Brain microvascular endothelial cell (primary cell): ENCODE results near the gene RALY.

Experiments used
- DNase-seq: peaks from one replicate; pipeline ENCODE4 v3.0.0-alpha.2; 2020
- H3K27ac ChIP-seq: fragments of 250-450 bp; sonication (Bioruptor Pico); 2 replicates; pipeline ENCODE4 v1.5.1; 2020; ENCODE audit warnings: mild to moderate bottlenecking, moderate library complexity
- H3K27me3 ChIP-seq: fragments of 250-450 bp; sonication (Bioruptor Pico); replicated peaks from 2 replicates; pipeline ENCODE4 v1.5.1; 2020; ENCODE audit warnings: mild to moderate bottlenecking
- H3K36me3 ChIP-seq: fragments of 250-450 bp; sonication (Bioruptor Pico); replicated peaks from 2 replicates; pipeline ENCODE4 v1.5.1; 2020; ENCODE audit warnings: mild to moderate bottlenecking
- H3K4me3 ChIP-seq: 2 replicates; pipeline ENCODE4 v1.5.1; 2011; ENCODE audit warnings: low read depth, mild to moderate bottlenecking, control low read depth, low read length, moderate library complexity
- in situ Hi-C: cut with HindIII; loops from 2 replicates; pipeline ENCODE4 v1.10.0; 2017; ENCODE audit warnings: low sequenced_read_pairs, low pct_ligation_motif_present
- TF ChIP-seq, protein P1 (sequence below): IDR thresholded peaks from 2 replicates; pipeline ENCODE4 v1.5.1; 2011; ENCODE audit warnings: low read depth, mild to moderate bottlenecking, moderate library complexity, low read length, control low read depth, inconsistent platforms; ENCODE audit errors: missing control alignments

The RALY gene

GRCh38 chr20:33990075-33990474, 3.6 kb upstream of the RALY start:
- in situ Hi-C loops: no loop called here
- Histone ChIP-seq H3K27ac (no peak overlapping the region), H3K36me3 (no peaks in the 10 kb centered on the region), H3K4me3 (no peak overlapping the region), H3K27me3 (no peaks in the 10 kb centered on the region)
- no peak for DNase-seq
- TF ChIP-seq, protein P1, sequence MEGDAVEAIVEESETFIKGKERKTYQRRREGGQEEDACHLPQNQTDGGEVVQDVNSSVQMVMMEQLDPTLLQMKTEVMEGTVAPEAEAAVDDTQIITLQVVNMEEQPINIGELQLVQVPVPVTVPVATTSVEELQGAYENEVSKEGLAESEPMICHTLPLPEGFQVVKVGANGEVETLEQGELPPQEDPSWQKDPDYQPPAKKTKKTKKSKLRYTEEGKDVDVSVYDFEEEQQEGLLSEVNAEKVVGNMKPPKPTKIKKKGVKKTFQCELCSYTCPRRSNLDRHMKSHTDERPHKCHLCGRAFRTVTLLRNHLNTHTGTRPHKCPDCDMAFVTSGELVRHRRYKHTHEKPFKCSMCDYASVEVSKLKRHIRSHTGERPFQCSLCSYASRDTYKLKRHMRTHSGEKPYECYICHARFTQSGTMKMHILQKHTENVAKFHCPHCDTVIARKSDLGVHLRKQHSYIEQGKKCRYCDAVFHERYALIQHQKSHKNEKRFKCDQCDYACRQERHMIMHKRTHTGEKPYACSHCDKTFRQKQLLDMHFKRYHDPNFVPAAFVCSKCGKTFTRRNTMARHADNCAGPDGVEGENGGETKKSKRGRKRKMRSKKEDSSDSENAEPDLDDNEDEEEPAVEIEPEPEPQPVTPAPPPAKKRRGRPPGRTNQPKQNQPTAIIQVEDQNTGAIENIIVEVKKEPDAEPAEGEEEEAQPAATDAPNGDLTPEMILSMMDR: no peak

DNA sequence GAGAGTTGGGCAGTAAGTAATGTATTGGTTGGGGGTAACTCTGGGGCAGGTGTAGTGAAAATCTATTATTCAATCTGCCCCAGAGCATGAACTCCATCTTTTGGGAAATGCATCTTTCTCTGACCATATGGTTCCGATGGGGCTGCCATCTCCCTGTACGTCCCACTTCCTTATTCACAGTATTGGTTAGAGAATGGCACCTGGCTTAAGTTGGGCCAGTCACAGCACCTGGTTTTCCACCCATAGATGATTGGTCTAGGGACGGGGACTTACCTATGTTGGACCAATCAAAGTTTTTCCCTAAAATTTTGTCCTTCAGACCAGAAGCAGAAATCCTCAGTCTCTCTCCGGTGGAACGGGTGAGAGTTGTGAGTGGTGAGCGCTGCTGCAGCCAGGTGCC, 2.2 kb upstream of the RALY start:
- H3K4me3 ChIP-seq: no peak overlapping the region
- H3K27me3 ChIP-seq: no peaks in the 10 kb centered on the region
- DNase-seq: no peak
- TF ChIP-seq, protein P1: no peak
- no peak overlapping the region for H3K27ac ChIP-seq
- no peaks in the 10 kb centered on the region for H3K36me3 ChIP-seq
- in situ Hi-C loops: no loop called here

DNA sequence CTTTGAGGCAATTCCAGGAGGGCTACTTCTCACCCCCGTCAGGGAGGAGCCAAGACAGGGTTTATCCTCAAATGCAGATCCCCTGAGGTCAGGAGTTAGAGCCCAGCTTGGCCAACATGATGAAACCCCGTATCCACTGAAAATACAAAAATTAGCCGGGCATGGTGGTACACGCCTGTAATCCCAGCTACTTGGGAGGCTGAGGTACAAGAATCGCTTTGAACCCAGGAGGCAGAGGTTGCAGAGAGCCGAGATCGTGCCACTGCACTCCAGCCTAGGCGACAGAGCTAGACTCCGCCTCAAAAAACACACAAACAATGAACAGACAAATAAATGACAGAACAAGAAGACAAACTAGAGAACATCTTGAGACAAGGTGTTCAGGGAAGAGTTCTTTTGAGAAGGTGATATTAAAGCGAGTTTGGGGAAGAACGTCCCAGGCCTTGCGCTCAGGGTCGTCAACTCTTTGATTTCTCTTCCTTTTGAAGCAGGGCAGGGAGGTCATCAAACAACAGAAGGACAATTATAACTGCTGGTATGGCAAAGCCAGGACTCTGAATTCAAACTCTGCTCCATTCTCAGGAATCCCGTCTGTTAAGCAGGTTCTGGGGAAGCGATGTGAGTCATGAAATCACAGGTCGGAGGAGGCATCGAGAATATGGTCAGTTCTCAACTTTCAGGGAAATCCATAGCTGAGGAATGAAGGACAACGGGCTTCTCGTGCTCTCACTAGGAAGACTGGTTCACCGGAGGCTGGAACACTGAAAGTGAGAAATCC, 1.4 kb upstream of the RALY start:
- in situ Hi-C loops: no loop called here
- Histone ChIP-seq H3K4me3 (peak overlapping the region; percentile 92), H3K27ac (peak overlapping the region; percentile 52), H3K36me3 (no peaks in the 10 kb centered on the region), H3K27me3 (no peaks in the 10 kb centered on the region)
- no peak for DNase-seq
- TF ChIP-seq, protein P1: no peak

- Histone ChIP-seq H3K4me3 (peak overlapping the region; percentile 92), H3K27ac (peak overlapping the region; percentile 90), H3K27me3 (no peaks in the 10 kb centered on the region), H3K36me3 (no peaks in the 10 kb centered on the region)
- TF ChIP-seq, protein P1: no peak
- in situ Hi-C loops: no loop called here
- DNase-seq: peak; percentile 98
Observed at GRCh38 chr20:33992923-33993575, 662 bp upstream of the RALY start.

- TF ChIP-seq, protein P1: no peak
- in situ Hi-C loops: no loop called here
- Histone ChIP-seq H3K27ac (peak overlapping the region; percentile 90), H3K36me3 (no peaks in the 10 kb centered on the region), H3K4me3 (peak overlapping the region; percentile 92), H3K27me3 (no peaks in the 10 kb centered on the region)
- DNase-seq: peak; percentile 49
Observed at GRCh38 chr20:33994222-33994913, 657 bp downstream of the RALY start.
